SK-N-MC (cell line): ENCODE results near the gene CNNM1.

ENCODE experiments used
- DNase-seq: peaks from one replicate; pipeline ENCODE4 v3.0.0-alpha.2; 2011; ENCODE audit warnings: low read depth, low spot score
- H3K27ac ChIP-seq: fragments of 200-600 bp; sonication (generic); 2 replicates; pipeline ENCODE4 v1.5.1; 2016; ENCODE audit warnings: mixed run types
- H3K36me3 ChIP-seq: fragments of 200-600 bp; sonication (generic); 2 replicates; pipeline ENCODE4 v1.6.1; 2017; ENCODE audit warnings: antibody characterized with exemption, low read length, mixed read lengths; ENCODE audit not compliant: insufficient read depth
- H3K4me3 ChIP-seq: fragments of 200-600 bp; sonication (generic); 2 replicates; pipeline ENCODE4 v1.5.1; 2016
- H3K9ac ChIP-seq: fragments of 200-600 bp; sonication (generic); 2 replicates; pipeline ENCODE4 v1.8.0; 2017; ENCODE audit warnings: mixed run types, mixed read lengths; ENCODE audit not compliant: insufficient read length
- H3K9me3 ChIP-seq: fragments of 200-600 bp; sonication (generic); 2 replicates; pipeline ENCODE4 v1.6.1; 2017; ENCODE audit warnings: low read depth, mild to moderate bottlenecking, antibody characterized with exemption, low read length, moderate library complexity, mixed read lengths
- EZH2 ChIP-seq: fragments of 200-600 bp; sonication (generic); IDR thresholded peaks from one replicate; pipeline ENCODE4 v1.6.1; 2017; ENCODE audit warnings: antibody characterized with exemption
- FOXP2 ChIP-seq: optimal IDR thresholded peaks from 2 replicates; pipeline ENCODE3; 2011; ENCODE audit warnings: mild to moderate bottlenecking, moderate library complexity; ENCODE audit not compliant: insufficient read depth; ENCODE audit errors: extremely low read length, control extremely low read depth
- POLR2AphosphoS5 ChIP-seq: IDR thresholded peaks from 2 replicates; pipeline ENCODE4 v1.6.1; 2012; ENCODE audit warnings: mild to moderate bottlenecking, low read depth, low read length, borderline replicate concordance

CNNM1 gene

GRCh38 chr10:99374526-99374925 lies 45.4 kb downstream of the CNNM1 start:
- Histone ChIP-seq H3K4me3 (no peak overlapping the region), H3K36me3 (no peaks in the 10 kb centered on the region), H3K9me3 (no peaks in the 10 kb centered on the region), H3K27ac (no peak overlapping the region), H3K9ac (no peak overlapping the region)
- no peak for DNase-seq
- no peak for TF ChIP-seq FOXP2
- no peak for TF ChIP-seq EZH2
- TF ChIP-seq POLR2AphosphoS5 = no peak

DNA sequence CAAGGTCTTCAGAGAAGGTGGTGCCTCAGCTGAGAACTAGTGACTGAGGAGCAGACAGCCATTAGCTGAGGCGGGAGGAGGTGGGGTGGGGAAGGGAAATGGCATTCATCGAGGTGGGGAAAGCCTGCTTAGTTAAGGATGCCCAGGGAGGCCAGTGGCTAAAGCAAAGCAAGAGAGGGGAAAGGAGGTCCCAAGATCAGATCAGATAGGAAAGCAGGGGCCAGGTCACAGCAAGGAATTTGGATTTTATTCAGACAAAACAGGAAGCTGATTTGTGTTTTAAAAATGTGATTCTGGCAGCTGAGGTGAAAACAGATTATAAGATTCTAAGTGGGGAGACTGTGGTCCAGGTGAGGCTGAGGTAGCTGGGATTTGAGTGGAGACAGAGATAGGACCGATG lies 45.8 kb downstream of the CNNM1 start:
- Histone ChIP-seq H3K36me3 (no peaks in the 10 kb centered on the region), H3K9me3 (no peaks in the 10 kb centered on the region), H3K27ac (no peak overlapping the region), H3K9ac (no peak overlapping the region), H3K4me3 (no peak overlapping the region)
- no peak for DNase-seq
- no peak for TF ChIP-seq POLR2AphosphoS5
- no peak for TF ChIP-seq EZH2
- no peak for TF ChIP-seq FOXP2

- no peak for DNase-seq
Observed at GRCh38 chr10:99375426-99375825, 46.3 kb downstream of the CNNM1 start.

DNA sequence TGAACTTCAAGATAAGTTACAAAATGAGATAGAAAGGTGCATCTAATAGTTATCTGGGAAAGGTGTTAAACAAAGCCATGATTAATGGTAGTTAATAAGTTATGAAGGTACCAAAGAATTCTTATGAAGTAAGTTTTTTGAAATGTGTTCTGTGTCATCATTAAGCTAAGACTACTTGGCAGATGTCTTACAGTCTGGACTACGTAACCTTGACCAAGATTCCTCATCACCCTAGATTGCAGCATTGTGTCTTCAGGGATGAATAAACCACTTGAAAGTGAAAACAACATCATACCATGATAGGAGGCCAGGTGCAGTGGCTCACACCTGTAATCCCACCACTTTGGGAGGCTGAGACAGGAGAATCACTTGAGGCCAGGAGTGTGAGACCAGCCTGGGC lies 53.0 kb downstream of the CNNM1 start:
- Histone ChIP-seq H3K4me3 (no peak overlapping the region), H3K36me3 (no peaks in the 10 kb centered on the region), H3K27ac (no peak overlapping the region), H3K9me3 (no peaks in the 10 kb centered on the region), H3K9ac (no peak overlapping the region)
- DNase-seq = no peak
- TF ChIP-seq FOXP2 (no peak), EZH2 (no peak)

More at GRCh38 chr10:99375426-99375825, 46.3 kb downstream of the CNNM1 start:
- no peak for TF ChIP-seq FOXP2
- TF ChIP-seq EZH2 = no peak
- no peak for TF ChIP-seq POLR2AphosphoS5
- Histone ChIP-seq H3K27ac (no peak overlapping the region), H3K36me3 (no peaks in the 10 kb centered on the region), H3K9me3 (no peaks in the 10 kb centered on the region), H3K4me3 (no peak overlapping the region), H3K9ac (no peak overlapping the region)

GRCh38 chr10:99387071-99387470 lies 57.9 kb downstream of the CNNM1 start:
- Histone ChIP-seq H3K27ac (no peak overlapping the region), H3K9me3 (no peaks in the 10 kb centered on the region), H3K36me3 (no peaks in the 10 kb centered on the region), H3K9ac (no peak overlapping the region), H3K4me3 (no peak overlapping the region)
- no peak for DNase-seq
- TF ChIP-seq EZH2 (no peak), FOXP2 (no peak), POLR2AphosphoS5 (no peak)

DNA sequence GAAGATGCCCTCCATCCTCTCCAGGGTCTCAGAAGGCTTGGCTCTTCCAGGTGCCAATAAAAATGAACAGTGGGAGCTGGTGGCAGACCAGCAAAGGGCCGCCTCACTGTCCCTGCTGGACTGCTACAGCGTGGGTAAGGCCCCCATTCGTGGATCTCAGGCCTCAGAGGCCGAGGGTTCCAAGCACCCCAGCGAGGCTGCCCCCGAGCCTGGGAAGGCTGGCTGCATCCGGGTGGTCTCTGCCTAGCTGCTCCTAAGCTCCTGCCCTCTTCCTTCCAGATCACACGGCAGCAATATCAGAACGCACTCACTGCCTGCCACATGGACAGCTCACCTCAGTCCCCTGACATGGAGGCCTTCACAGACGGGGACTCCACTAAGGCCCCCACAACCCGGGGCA lies 58.4 kb downstream of the CNNM1 start:
- Histone ChIP-seq H3K27ac (no peak overlapping the region), H3K9me3 (no peaks in the 10 kb centered on the region), H3K36me3 (no peaks in the 10 kb centered on the region), H3K4me3 (no peak overlapping the region), H3K9ac (no peak overlapping the region)
- no peak for DNase-seq
- TF ChIP-seq EZH2 = no peak
- no peak for TF ChIP-seq POLR2AphosphoS5
- no peak for TF ChIP-seq FOXP2

GRCh38 chr10:99389729-99390480 lies 60.7 kb downstream of the CNNM1 start:
- Histone ChIP-seq H3K9ac (no peak overlapping the region), H3K4me3 (no peak overlapping the region), H3K27ac (no peak overlapping the region), H3K9me3 (no peaks in the 10 kb centered on the region), H3K36me3 (no peaks in the 10 kb centered on the region)
- no peak for TF ChIP-seq POLR2AphosphoS5
- no peak for TF ChIP-seq FOXP2
- no peak for TF ChIP-seq EZH2
- DNase-seq = no peak

DNA sequence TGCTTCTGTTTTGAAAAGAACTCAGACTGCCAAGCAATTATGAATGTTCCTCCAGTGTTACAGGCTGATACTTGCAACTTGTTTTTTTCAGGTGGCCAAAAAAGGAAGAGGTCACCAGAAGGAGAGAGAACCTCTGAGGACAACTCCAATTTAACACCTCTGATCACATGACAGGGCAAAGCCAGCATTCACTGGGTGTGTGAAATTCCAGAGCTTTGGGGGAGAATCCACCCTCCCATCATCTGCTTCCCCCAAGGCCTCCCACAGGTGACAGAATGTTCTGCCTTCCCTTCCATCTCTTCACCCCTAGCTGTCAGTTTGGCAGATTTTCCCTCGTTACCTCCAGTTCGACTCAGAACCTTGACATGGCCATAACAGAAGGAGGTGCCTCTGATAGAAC lies 62.2 kb downstream of the CNNM1 start:
- DNase-seq = no peak
- no peak overlapping the region for H3K27ac ChIP-seq
- no peak for TF ChIP-seq POLR2AphosphoS5
- no peak overlapping the region for H3K9ac ChIP-seq
- H3K36me3 ChIP-seq = no peaks in the 10 kb centered on the region
- no peak overlapping the region for H3K4me3 ChIP-seq
- H3K9me3 ChIP-seq = no peaks in the 10 kb centered on the region

DNA sequence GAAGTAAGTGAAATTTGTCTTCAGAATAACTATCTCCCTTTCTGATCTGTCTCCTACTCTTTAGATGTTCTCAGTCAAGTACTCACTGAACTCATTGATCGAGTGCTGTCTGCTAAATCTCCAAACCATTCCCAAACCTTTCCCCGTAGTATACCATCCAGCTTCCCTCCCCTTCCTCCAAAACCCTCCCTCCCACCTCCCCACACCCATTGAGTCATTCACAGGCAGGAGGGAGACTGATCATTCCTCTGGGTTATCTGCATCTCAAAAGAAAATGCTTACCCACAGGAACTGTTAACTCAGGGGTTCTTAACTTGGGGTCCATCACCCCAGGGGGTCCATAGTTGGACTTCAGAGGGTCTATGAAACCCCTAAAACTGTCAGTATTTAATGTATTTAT lies 63.9 kb downstream of the CNNM1 start:
- Histone ChIP-seq H3K9ac (no peak overlapping the region), H3K4me3 (no peak overlapping the region), H3K36me3 (no peaks in the 10 kb centered on the region), H3K9me3 (no peaks in the 10 kb centered on the region), H3K27ac (no peak overlapping the region)
- TF ChIP-seq EZH2 = no peak
- no peak for TF ChIP-seq POLR2AphosphoS5
- TF ChIP-seq FOXP2 = no peak
- no peak for DNase-seq
